Endodermal cell (in vitro differentiated cells): ENCODE results near the gene PRDX4. TPM values are rescaled to one million over a fixed set of nuclear protein-coding genes. Genes with fewer than 3 reads are reported as not detected.

Experiments
- DNase-seq: peaks from one replicate; pipeline ENCODE4 v3.0.0-alpha.2; 2017
- H3K27ac ChIP-seq: 2 replicates; pipeline ENCODE4 v1.5.1; 2013; ENCODE audit warnings: mild to moderate bottlenecking, low read depth, low read length, moderate library complexity
- H3K27me3 ChIP-seq: 2 replicates; pipeline ENCODE4 v1.6.1; 2013; ENCODE audit warnings: mild to moderate bottlenecking, low read length, moderate library complexity; ENCODE audit not compliant: insufficient read depth, control insufficient read depth, poor library complexity, severe bottlenecking
- H3K36me3 ChIP-seq: 2 replicates; pipeline ENCODE4 v1.7.0; 2013; ENCODE audit warnings: mild to moderate bottlenecking, low read length, moderate library complexity; ENCODE audit not compliant: control insufficient read depth, insufficient read depth
- H3K4me1 ChIP-seq: one replicate; pipeline ENCODE4 v1.7.0; 2013; ENCODE audit warnings: low read length; ENCODE audit not compliant: control insufficient read depth, insufficient read depth
- H3K4me3 ChIP-seq: 2 replicates; pipeline ENCODE4 v1.5.1; 2013; ENCODE audit warnings: mild to moderate bottlenecking, low read length, moderate library complexity
- H3K9ac ChIP-seq: 2 replicates; pipeline ENCODE4 v1.6.1; 2013; ENCODE audit warnings: mild to moderate bottlenecking, low read length, moderate library complexity; ENCODE audit not compliant: poor library complexity, severe bottlenecking; ENCODE audit errors: extremely low read depth
- H3K9me3 ChIP-seq: 2 replicates; pipeline ENCODE4 v1.6.1; 2013; ENCODE audit warnings: mild to moderate bottlenecking, low read length, moderate library complexity; ENCODE audit not compliant: control insufficient read depth
- H3K27ac Mint-ChIP-seq: 2 replicates; pipeline ENCODE4 v1.8.0; 2020; ENCODE audit warnings: mixed read lengths
- H3K27me3 Mint-ChIP-seq: 2 replicates; pipeline ENCODE4 v1.8.0; 2021; ENCODE audit warnings: mild to moderate bottlenecking, mixed read lengths; ENCODE audit not compliant: insufficient read depth
- H3K36me3 Mint-ChIP-seq: 2 replicates; pipeline ENCODE4 v1.8.0; 2020; ENCODE audit warnings: low read depth, mixed read lengths
- H3K4me1 Mint-ChIP-seq: 2 replicates; pipeline ENCODE4 v1.8.0; 2020; ENCODE audit warnings: mixed read lengths
- H3K4me3 Mint-ChIP-seq: 2 replicates; pipeline ENCODE4 v1.8.0; 2020; ENCODE audit warnings: mild to moderate bottlenecking, moderate library complexity, mixed read lengths
- H3K9me3 Mint-ChIP-seq: 2 replicates; pipeline ENCODE4 v1.8.0; 2020; ENCODE audit warnings: mild to moderate bottlenecking, mixed read lengths
- CTCF ChIP-seq: fragments of 200-600 bp; sonication (generic); conservative IDR thresholded peaks from 2 replicates; pipeline ENCODE4 v1.5.0; 2021; ENCODE audit warnings: antibody characterized with exemption, mild to moderate bottlenecking
- WGBS, 2 experiments: methylation state at CpG; one replicate each; pipeline versions ENCODE4 v1.1.5 to v1.1.7; 2013; ENCODE audit warnings: missing lambda C conversion rate in 2 of 2, mixed read lengths in 1 of 2; ENCODE audit not compliant: insufficient coverage in 1 of 2, insufficient read length in 1 of 2; 5-methylcytosine and 5-hydroxymethylcytosine counted together
- total RNA-seq, 2 donors: library from RNA; stranded (reverse); fragmentation: NEBNext Ultra II Directional in 1 of 2; extraction: Animal tissue kit (Norgen Biotek cat#: 25700) in 1 of 2; gene quantifications; 2 replicates in 1 of 2; 3 replicates in 1 of 2; pipeline ENCODE4 v1.2.1, GENCODE V29; 2021

PRDX4 gene
- total RNA-seq, 2 donors from 2014 or later, result 128 to 241 TPM

- WGBS, 2 experiments, result 96% methylated on average over 3 of the region's 3 CpGs; no CpG with 5 or more reads in 1 of the 2 experiments
- H3K36me3 Mint-ChIP-seq, result peaks cover 60% of the 10 kb centered on the region
These were observed 59.9 kb downstream of the PRDX4 start for GRCh38 chrX:23727206-23727605.

DNA sequence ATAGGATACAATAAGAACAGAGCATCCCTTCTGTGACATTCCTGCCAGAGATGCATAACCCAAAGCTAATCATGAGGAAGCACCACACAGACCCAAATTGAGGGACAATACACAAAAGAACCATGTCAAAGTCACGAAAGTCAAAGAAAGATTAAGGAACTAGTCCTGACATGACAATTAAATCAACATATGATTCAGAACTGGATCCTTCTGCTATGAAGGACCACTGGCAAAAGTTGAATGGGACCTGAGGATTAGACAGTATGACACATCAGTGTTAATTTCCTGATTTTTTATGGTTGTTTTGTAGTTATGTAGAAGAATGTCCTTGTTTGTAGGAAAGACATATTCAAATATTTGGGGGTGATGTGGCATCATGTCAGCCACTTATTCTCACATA, 61.9 kb downstream of the PRDX4 start:
- Mint-ChIP-seq H3K9me3 (no peaks in the 10 kb centered on the region), H3K27ac (no peak overlapping the region), H3K36me3 (peaks cover 57% of the 10 kb centered on the region), H3K4me1 (no peaks in the 10 kb centered on the region), H3K4me3 (no peak overlapping the region), H3K27me3 (no peaks in the 10 kb centered on the region)
- H3K4me3 ChIP-seq, result no peak overlapping the region
- no peak for TF ChIP-seq CTCF
- no peak overlapping the region for H3K9ac ChIP-seq
- H3K9me3 ChIP-seq, result no peaks in the 10 kb centered on the region
- no peak overlapping the region for H3K27ac ChIP-seq
- peaks cover 9% of the 10 kb centered on the region for H3K36me3 ChIP-seq
- no peaks in the 10 kb centered on the region for H3K27me3 ChIP-seq
- 67 to 91% methylated on average over 1 of the region's 1 CpG for WGBS, 2 experiments
- no peak for DNase-seq
- no peaks in the 10 kb centered on the region for H3K4me1 ChIP-seq

More at GRCh38 chrX:23727206-23727605, 59.9 kb downstream of the PRDX4 start:
- Histone ChIP-seq H3K4me3 (no peak overlapping the region), H3K27me3 (no peaks in the 10 kb centered on the region), H3K4me1 (no peaks in the 10 kb centered on the region), H3K27ac (no peak overlapping the region), H3K9ac (no peak overlapping the region), H3K36me3 (peaks cover 4% of the 10 kb centered on the region), H3K9me3 (no peaks in the 10 kb centered on the region)
- no peak for DNase-seq
- no peak overlapping the region for H3K4me3 Mint-ChIP-seq
- H3K27ac Mint-ChIP-seq, result no peak overlapping the region
- H3K9me3 Mint-ChIP-seq, result no peaks in the 10 kb centered on the region
- H3K27me3 Mint-ChIP-seq, result no peaks in the 10 kb centered on the region
- TF ChIP-seq CTCF, result no peak
- H3K4me1 Mint-ChIP-seq, result no peaks in the 10 kb centered on the region

DNA sequence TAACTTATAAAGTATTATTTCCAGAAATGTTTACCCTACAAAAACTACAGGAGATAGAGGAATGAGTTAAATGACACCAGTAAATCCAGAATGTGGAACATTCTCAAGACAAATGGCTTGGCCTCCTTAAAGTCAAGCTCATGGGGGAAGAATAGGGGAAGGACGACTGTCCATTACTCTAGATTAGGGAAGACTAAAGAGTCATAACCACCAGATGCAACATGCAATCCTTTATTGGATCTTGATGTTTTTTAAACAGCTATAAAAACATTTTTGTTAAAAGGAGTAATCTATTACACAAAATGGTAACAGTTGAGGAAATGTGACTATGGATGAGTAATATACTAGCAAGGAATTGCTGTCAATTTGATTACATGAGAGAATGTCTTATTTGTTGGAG, 64.7 kb downstream of the PRDX4 start:
- no peak overlapping the region for H3K27ac Mint-ChIP-seq
- Histone ChIP-seq H3K36me3 (peaks cover 9% of the 10 kb centered on the region), H3K27ac (no peak overlapping the region), H3K27me3 (no peaks in the 10 kb centered on the region), H3K4me1 (no peaks in the 10 kb centered on the region), H3K9me3 (no peaks in the 10 kb centered on the region), H3K9ac (no peak overlapping the region), H3K4me3 (no peak overlapping the region)
- peaks cover 50% of the 10 kb centered on the region for H3K36me3 Mint-ChIP-seq
- no peaks in the 10 kb centered on the region for H3K27me3 Mint-ChIP-seq
- H3K4me1 Mint-ChIP-seq, result no peaks in the 10 kb centered on the region
- DNase-seq, result no peak
- TF ChIP-seq CTCF, result no peak
- no peaks in the 10 kb centered on the region for H3K9me3 Mint-ChIP-seq
- WGBS, 2 experiments, result 89% methylated on average over 1 of the region's 1 CpG; no CpG with 5 or more reads in 1 of the 2 experiments
- no peak overlapping the region for H3K4me3 Mint-ChIP-seq
